Stomach smooth muscle (tissue), 2 donors: Measurements from ENCODE around the gene RDX.

Source experiments
- H3K27ac ChIP-seq: one replicate; pipeline ENCODE4 v1.7.0; 2013; ENCODE audit warnings: mild to moderate bottlenecking, low read length, inconsistent platforms
- H3K27me3 ChIP-seq, 2 donors: one replicate each; pipeline ENCODE4 v1.7.0; 2013; ENCODE audit warnings: low read length in 2 of 2; ENCODE audit not compliant: insufficient read depth in 2 of 2, control insufficient read depth in 1 of 2
- H3K36me3 ChIP-seq, 2 donors: one replicate each; pipeline ENCODE4 v1.7.0; 2013; ENCODE audit warnings: low read length in 2 of 2; ENCODE audit not compliant: control insufficient read depth in 2 of 2, insufficient read depth in 2 of 2
- H3K4me1 ChIP-seq: one replicate; pipeline ENCODE4 v1.7.0; 2013; ENCODE audit warnings: low read length; ENCODE audit not compliant: control insufficient read depth, insufficient read depth
- H3K4me3 ChIP-seq, 2 donors: one replicate each; pipeline ENCODE4 v1.7.0; 2013; ENCODE audit warnings: low read length in 2 of 2
- H3K9ac ChIP-seq, 2 donors: one replicate each; pipeline ENCODE4 v1.7.0; 2013; ENCODE audit warnings: low read length in 2 of 2, mild to moderate bottlenecking in 1 of 2
- H3K9me3 ChIP-seq, 2 donors: one replicate each; pipeline ENCODE4 v1.7.0; 2013; ENCODE audit warnings: low read length in 2 of 2; ENCODE audit not compliant: control insufficient read depth in 2 of 2
- donor health status: healthy.
- donor health status: Pancreatic carcinoma.

Gene RDX

DNA sequence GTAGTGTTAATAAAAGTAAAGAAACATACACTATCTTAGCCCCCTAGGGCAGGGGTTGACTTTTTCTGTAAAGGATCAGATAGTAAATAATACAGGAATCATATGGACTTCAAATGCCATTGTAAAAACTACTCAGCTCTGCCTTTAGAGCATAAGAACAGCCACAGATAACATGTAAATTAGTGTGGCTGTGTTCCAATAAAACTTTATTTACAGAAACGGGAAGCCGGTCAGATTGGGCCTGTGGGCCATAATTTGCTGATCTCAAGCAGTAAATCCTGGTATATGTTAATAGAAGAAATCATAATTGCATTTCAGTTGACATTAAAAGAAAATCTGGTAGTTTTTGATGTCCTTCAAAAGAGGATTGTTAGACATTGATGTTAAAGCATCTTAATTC is 126.7 kb downstream of the RDX start:
- Histone ChIP-seq H3K4me3 (no peak overlapping the region), H3K27ac (no peak overlapping the region)

DNA sequence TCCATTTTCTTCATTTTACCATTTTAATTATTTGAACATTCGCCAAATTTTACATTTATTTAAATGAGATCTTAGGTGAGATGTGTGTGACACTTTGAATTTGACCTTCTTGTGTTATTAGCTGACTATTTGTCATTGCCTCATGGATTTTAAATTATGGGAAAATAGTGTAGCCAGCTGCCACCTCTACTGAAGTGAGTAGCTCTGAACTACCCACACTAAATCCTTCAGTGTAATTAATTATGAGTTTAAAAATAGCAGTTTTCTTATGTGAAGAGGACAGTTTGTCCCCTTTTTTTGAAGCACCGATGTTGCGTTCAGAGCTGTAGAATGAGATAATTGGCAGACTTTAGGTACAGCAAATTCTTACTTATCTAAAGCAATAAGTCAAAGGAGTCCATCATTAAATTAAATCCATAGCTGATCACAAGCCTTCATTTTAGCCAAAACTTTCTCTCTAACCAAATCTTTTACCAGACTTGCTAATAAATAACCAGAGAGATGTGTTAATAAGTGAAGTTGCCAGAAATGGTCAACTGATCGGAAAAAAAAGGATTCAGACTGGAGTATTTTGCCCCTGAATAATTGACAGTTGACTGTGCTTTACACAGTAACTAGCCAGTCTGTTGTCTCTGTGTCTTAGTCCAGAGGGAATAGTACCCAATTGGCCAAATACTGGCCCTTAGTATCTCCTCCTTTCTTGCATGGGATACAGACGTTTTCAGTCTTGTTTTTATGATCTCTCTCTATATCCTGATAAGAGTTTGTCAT is 128.2 kb downstream of the RDX start:
- peaks cover 10 to 16% of the 10 kb centered on the region in 2 donors for H3K36me3 ChIP-seq
- no peak overlapping the region for H3K27ac ChIP-seq
- no peak overlapping the region for H3K9ac ChIP-seq
- H3K4me3 ChIP-seq = no peak overlapping the region
- no peaks in the 10 kb centered on the region for H3K4me1 ChIP-seq
- no peaks in the 10 kb centered on the region for H3K27me3 ChIP-seq
- H3K9me3 ChIP-seq = no peaks in the 10 kb centered on the region

More for the DNA sequence above, 126.7 kb downstream of the RDX start:
- no peaks in the 10 kb centered on the region for H3K27me3 ChIP-seq
- H3K9me3 ChIP-seq = no peaks in the 10 kb centered on the region
- H3K4me1 ChIP-seq = peaks cover 4% of the 10 kb centered on the region
- peaks cover 2 to 9% of the 10 kb centered on the region in 2 donors for H3K36me3 ChIP-seq
- no peak overlapping the region for H3K9ac ChIP-seq

DNA sequence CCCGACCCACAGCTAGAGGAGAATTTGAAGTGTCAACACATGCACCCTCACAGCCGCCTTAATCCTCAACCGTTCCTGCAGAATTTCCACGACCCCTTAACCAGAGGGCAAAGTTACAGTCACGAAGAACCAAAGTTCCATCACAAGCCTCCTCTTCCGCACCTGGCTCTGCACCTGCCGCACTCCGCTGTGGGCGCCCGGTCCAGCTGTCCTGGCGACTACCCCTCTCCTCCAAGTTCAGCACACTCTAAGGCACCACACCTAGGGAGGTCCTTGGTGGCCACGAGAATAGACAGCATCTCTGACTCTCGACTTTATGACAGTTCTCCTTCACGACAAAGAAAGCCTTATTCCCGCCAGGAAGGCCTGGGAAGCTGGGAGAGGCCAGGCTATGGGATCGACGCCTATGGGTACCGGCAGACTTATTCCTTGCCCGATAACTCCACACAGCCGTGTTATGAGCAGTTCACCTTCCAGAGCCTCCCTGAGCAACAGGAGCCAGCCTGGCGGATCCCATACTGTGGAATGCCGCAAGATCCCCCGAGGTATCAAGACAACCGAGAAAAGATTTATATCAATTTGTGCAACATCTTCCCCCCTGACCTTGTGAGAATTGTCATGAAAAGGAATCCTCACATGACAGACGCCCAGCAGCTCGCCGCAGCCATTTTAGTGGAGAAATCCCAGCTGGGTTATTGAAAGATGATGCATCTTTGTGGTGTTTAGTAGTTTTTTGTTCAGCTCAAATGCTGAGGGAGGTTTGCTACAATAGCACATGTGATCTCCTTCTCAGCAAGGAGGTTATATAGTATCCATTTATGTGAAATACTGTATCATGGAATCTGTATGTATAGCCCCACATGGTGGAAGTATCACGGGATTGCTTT is 131.1 kb downstream of the RDX start:
- Histone ChIP-seq H3K36me3 (peaks cover 13 to 19% of the 10 kb centered on the region in 2 donors), H3K9me3 (no peaks in the 10 kb centered on the region), H3K4me1 (no peaks in the 10 kb centered on the region), H3K4me3 (no peak overlapping the region), H3K27ac (no peak overlapping the region), H3K27me3 (no peaks in the 10 kb centered on the region), H3K9ac (no peak overlapping the region)

DNA sequence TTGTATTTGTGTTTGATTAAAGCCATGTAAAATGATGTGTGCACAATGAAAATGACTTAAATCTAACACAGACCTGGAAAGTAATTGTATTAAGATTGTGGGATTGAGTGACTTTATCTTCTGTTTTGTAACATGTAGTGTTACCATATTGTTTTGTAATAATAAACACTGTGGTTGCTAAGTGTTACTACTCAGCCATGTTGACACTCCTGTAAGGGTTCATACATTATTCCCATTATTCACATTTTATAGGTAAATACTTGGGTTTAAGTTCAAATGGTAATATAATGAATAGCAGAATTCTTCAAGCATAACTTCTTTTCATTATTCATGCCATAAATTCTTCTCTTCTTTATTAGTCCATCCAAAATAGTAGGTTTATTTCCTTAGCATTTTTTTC is 134.2 kb downstream of the RDX start:
- no peaks in the 10 kb centered on the region for H3K27me3 ChIP-seq
- H3K27ac ChIP-seq = no peak overlapping the region
- no peak overlapping the region for H3K9ac ChIP-seq
- peaks cover 23 to 25% of the 10 kb centered on the region in 2 donors for H3K36me3 ChIP-seq
- no peaks in the 10 kb centered on the region for H3K9me3 ChIP-seq
- H3K4me3 ChIP-seq = no peak overlapping the region
- no peaks in the 10 kb centered on the region for H3K4me1 ChIP-seq

DNA sequence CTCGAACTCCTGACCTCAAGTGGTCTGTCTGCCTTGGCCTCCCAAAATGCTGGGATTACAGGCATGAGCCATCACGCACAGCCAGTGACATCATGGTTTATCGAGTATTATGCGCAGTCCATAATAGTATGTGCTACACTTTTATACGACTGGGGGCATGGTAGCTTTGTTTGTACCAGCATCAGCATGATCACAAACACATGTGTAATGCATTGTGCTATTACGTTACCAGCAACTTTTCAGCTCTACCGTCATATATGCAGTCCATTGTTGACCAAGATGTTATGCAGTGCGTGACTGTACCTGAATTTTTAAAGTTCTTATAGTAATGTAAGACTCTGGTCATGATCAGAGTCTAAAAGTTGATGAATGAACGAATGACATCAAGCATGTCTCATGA is 135.4 kb downstream of the RDX start:
- Histone ChIP-seq H3K9me3 (no peaks in the 10 kb centered on the region), H3K27ac (no peak overlapping the region), H3K36me3 (peaks cover 23 to 25% of the 10 kb centered on the region in 2 donors), H3K4me1 (no peaks in the 10 kb centered on the region), H3K9ac (no peak overlapping the region), H3K27me3 (no peaks in the 10 kb centered on the region), H3K4me3 (no peak overlapping the region)

DNA sequence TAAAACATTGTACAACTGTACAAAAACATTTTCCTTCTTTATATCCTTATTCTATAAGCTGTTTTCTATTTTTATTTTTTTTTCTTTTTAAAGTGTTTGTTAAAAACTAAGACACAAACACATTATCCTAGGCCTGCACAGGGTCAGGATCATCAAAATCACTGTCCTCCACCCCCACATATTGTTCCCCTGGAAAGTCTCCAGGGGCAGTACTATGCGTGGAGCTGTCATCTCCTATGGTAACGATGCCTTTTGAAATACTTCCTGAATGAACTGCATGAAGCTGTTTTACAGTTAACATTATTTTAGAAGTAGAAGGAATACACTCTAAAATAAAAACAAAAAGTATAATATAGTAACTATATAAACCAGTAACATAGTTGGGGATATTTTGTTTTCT is 136.0 kb downstream of the RDX start:
- no peaks in the 10 kb centered on the region for H3K4me1 ChIP-seq
- peaks cover 22 to 23% of the 10 kb centered on the region in 2 donors for H3K36me3 ChIP-seq
- H3K4me3 ChIP-seq = no peak overlapping the region
- H3K9ac ChIP-seq = no peak overlapping the region
- no peak overlapping the region for H3K27ac ChIP-seq
- H3K27me3 ChIP-seq = no peaks in the 10 kb centered on the region
- no peaks in the 10 kb centered on the region for H3K9me3 ChIP-seq

DNA sequence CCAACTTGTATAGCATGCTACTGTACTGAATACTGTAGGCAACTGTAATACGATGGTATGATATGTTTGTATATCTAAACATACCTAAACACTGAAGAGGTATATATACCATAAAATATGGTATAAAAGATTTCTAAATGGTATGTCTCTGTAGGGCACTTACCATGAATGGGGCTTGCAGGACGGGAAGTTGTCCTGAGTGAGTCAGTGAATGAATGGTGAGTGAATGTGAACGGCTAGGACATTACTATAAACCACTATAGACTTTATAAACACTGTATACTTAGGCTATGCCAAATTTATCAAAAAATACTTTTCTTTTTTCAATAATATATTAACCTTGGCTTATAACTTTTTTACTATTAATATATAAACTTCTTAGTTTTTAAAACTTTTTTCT is 136.4 kb downstream of the RDX start:
- Histone ChIP-seq H3K9ac (no peak overlapping the region), H3K4me3 (no peak overlapping the region), H3K27me3 (no peaks in the 10 kb centered on the region), H3K27ac (no peak overlapping the region), H3K4me1 (no peaks in the 10 kb centered on the region), H3K9me3 (no peaks in the 10 kb centered on the region), H3K36me3 (peaks cover 18 to 23% of the 10 kb centered on the region in 2 donors)

DNA sequence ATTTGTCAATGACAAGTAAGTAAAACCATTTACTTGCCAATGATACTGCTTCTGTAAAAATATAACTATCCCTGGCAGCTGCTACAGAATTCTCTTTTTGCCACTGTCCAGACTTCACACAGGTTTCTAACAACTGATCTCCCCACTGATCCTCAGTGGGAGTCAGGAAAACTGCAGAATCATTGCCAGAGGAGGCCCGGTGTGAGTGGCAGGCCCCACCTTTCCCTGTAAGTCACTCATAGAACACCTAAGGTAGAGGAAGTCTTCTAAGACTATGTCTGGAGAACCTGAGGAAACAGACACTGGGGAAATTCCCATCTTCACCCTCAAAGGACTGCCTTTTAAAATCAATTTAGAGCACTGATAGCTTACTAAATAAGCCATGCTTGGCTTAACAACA is 136.9 kb downstream of the RDX start:
- Histone ChIP-seq H3K4me1 (no peaks in the 10 kb centered on the region), H3K4me3 (no peak overlapping the region), H3K36me3 (peaks cover 13 to 18% of the 10 kb centered on the region in 2 donors), H3K27me3 (no peaks in the 10 kb centered on the region), H3K9ac (no peak overlapping the region), H3K9me3 (no peaks in the 10 kb centered on the region), H3K27ac (no peak overlapping the region)

DNA sequence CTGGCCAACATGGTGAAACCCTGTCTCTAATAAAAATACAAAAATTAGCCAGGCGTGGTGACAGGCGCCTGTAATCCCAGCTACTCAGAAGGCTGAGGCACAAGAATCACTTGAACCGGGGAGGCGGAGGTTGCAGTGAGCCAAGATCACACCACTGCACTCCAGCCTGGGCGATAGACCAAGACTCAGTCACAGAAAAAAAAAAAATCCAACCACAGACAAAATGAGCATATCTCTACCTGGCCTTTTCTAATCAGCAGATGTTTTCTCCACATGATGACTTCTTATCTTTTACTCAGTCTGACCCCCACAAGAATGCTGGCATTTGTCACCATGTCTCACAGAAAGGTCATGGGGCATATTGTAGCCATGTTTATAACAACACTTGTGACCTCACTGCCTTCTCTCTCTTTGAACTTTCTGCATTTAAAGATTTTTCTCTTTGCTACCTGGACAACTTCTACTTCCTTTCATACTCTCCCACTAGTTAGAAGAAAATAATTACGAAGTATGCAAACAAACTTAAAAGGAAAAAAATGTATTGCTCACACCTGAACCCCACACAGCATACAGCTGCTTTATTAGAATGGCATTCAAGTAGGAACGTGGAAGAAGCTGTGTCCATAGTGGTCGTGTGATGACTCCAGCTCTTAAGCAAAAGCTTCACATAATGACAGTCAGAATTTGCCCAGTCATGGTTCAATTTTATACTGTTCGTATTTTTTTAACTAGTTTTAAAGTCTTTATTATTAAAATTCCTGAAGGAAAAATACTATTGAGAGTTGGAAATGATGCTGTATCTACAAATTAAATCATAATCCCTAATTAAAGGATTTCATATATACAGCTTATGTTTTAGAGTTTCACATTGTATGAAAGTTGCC is 137.9 kb downstream of the RDX start:
- no peaks in the 10 kb centered on the region for H3K9me3 ChIP-seq
- no peaks in the 10 kb centered on the region for H3K27me3 ChIP-seq
- no peak overlapping the region for H3K27ac ChIP-seq
- H3K36me3 ChIP-seq = peaks cover 9 to 13% of the 10 kb centered on the region in 2 donors
- no peaks in the 10 kb centered on the region for H3K4me1 ChIP-seq
- no peak overlapping the region for H3K4me3 ChIP-seq
- H3K9ac ChIP-seq = no peak overlapping the region

DNA sequence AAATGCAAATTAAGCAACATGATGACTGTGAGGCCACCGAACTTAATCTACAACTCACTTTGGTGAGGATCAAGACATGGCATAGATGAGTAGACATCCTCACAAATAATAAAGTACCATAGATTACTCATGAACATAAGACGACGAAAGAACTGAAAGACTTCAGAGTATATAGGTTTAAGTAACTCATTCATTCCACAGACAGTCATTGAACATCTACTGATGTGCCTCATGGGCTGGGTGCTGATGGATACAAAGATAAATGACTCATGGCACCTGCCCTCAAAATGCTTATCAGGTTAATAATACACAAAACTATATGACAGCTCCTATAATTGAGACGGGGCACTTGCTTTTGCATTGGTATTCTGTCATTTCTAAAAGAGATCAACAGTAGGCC is 139.9 kb downstream of the RDX start:
- Histone ChIP-seq H3K36me3 (peaks cover 9 to 13% of the 10 kb centered on the region in 2 donors), H3K4me1 (no peaks in the 10 kb centered on the region), H3K27ac (no peak overlapping the region), H3K4me3 (no peak overlapping the region), H3K9ac (no peak overlapping the region), H3K9me3 (no peaks in the 10 kb centered on the region), H3K27me3 (no peaks in the 10 kb centered on the region)
